Activated CD4-positive, alpha-beta T cell treated with anti-CD3 and anti-CD28 coated beads, Interleukin-2, amount 50 U/mL, for 24 hours (primary cell): ENCODE results near the gene IP6K3.

Experiments used
- DNase-seq, 2 donors: peaks; one replicate each; pipeline ENCODE4 v3.0.0-alpha.2; 2020; ENCODE audit warnings: low read depth in 1 of 2, low spot score in 1 of 2

Gene IP6K3

GRCh38 chr6:33691456-33692077 is 55.1 kb downstream of the IP6K3 start:
- no peak for DNase-seq

GRCh38 chr6:33690766-33691165 is 55.9 kb downstream of the IP6K3 start:
- no peak for DNase-seq

- no peak for DNase-seq
These were observed 56.8 kb downstream of the IP6K3 start for GRCh38 chr6:33689879-33690278.

DNA sequence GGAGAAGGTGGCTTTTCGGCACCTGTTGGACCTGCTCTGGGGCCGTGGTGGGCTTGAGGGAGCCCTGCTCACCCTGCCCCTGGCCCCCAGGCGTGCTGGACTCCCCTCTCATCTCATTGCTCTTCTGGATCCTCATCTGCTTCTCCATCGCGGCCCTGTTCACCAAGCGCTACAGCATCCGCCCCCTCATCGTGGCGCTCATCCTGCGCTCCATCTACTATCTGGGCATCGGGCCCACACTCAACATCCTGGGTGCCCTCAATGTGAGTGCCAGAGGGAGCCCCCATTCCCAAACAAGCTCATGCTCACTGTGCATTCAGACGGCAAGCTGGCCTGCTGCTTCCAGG is 57.6 kb downstream of the IP6K3 start:
- DNase-seq: no peak

GRCh38 chr6:33688451-33689147 is 58.1 kb downstream of the IP6K3 start:
- no peak for DNase-seq

- no peak for DNase-seq
These were observed 58.7 kb downstream of the IP6K3 start for GRCh38 chr6:33688006-33688405.

DNA sequence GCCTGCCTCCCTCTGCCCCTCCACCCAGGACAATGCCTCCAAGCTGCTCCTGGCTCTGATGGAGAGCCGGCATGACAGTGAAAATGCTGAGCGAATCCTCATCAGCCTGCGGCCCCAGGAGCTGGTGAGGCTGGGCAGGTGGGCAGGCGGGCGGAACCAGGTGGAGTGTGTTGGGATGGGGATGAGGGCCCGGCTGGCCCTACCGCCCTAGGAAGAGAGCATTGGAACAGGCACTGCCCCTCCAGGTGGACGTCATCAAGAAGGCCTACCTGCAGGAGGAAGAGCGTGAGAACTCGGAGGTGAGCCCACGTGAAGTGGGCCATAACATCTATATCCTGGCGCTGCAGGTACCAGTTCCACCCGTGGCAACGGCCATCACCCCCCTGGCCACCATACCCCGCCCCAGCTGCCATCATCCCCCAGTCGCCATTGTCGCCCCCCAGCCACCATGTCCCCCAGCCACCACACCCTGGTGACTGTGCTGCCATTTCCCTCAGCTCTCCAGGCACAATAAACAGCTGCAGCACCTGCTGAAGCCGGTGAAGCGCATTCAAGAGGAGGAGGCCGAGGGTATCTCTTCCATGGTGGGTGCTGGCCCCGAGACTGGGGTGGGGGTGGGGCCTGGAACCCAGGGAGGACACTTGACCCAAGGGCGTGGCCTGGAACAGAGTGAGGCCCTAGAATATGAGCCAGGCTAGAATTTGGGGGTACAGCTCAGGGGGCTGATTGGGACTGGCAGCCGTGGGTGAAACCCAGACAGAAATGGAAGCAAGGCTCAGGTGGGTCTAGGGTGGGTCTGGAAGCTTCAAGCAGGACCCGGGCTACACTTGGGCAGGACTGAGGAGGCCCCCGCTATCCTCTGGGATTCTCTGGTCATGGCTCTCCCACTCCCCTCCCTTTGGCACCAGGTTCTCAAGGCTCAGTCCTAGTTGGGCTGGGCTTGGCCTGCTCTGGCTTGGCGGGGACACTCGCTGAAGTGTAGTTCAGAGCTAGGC is 59.4 kb downstream of the IP6K3 start:
- no peak for DNase-seq

DNA sequence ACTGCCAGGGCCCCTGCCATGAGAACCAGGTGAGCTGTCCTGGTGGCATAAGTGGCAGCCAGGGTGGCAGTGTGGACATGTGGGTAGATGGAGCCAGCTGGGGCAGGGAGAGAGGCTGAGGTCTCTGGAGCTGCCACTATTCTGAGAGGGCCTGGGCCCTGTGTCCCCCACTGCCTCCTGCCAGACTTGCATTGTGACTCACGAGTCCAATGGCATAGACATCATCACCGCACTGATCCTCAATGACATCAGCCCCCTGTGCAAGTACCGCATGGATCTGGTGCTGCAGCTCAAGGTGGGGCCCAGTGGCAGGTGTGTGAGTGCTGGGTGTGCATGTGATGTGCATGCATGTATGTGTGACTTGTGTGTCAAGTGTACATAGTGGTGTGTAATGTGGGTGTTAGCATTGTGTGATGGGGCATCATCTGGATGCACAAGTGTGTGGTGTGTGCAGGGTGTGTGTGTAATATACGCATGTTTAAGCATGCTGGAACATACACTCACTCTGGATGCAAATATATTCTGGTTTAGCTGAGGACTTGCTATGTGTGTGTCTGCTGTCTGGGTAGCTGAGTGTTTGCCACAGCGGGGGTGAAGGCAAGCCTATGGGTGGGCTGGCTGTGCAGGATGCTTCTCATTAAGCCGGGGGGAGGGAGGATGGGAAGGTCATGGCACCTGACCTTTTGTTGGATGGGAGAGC is 60.3 kb downstream of the IP6K3 start:
- no peak for DNase-seq

DNA sequence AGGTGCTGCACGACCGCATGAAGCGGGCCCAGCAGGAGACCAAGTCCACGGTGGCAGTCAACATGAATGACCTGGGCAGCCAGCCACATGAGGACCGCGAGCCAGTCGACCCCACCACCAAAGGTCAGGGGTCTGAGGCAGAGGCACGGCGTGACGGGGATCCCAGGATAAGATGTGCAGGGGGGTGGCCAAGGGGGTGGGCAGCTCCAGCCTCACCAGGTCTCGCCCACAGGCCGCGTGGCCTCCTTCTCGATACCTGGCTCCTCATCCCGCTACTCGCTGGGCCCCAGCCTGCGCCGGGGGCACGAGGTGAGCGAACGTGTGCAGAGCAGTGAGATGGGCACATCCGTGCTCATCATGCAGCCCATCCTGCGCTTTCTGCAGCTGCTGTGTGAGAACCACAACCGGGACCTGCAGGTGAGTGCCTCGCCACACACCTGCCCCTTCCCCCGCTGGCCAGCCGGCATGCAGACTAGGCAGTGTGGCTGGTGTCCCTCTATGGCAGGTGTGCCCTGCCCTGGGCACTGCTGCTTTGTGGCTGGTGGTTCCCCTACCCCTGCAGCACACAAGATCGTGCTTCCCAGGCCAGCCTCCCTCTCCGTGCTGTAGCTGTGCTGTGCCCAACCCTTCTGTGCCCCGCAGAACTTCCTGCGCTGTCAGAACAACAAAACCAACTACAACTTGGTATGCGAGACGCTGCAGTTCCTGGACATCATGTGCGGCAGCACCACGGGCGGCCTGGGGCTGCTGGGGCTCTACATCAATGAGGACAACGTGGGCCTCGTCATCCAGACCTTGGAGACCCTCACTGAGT is 61.1 kb downstream of the IP6K3 start:
- DNase-seq: no peak

- DNase-seq: no peak
These were observed 61.7 kb downstream of the IP6K3 start for GRCh38 chr6:33684983-33685382.

- no peak for DNase-seq
These were observed 62.2 kb downstream of the IP6K3 start for GRCh38 chr6:33684428-33684896.

GRCh38 chr6:33683576-33684427 is 62.9 kb downstream of the IP6K3 start:
- no peak for DNase-seq

GRCh38 chr6:33683051-33683571 is 63.6 kb downstream of the IP6K3 start:
- DNase-seq: no peak

GRCh38 chr6:33682341-33682740 is 64.4 kb downstream of the IP6K3 start:
- no peak for DNase-seq

DNA sequence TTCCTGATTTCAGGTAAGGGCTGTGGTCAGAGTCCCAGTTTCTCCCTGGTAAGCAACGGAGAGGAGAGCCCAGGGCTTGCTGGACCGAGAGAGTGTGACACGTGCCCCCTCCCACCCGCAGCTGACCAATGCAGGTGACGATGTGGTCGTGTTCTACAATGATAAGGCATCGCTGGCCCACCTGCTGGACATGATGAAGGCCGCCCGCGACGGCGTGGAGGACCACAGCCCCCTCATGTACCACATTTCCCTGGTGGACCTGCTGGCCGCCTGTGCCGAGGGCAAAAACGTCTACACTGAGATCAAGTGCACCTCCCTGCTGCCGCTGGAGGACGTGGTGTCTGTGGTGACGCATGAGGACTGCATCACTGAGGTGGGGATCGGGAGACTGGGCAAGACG is 66.9 kb downstream of the IP6K3 start:
- DNase-seq: no peak

GRCh38 chr6:33678932-33679490 is 67.7 kb downstream of the IP6K3 start:
- DNase-seq: no peak

- DNase-seq: no peak
These were observed 68.3 kb downstream of the IP6K3 start for GRCh38 chr6:33678233-33678931.

GRCh38 chr6:33677689-33678088 is 69.0 kb downstream of the IP6K3 start:
- DNase-seq: no peak
